HepG2 (cell line): ENCODE results near the gene B4GALT3. TPM values are rescaled to one million over a fixed set of nuclear protein-coding genes. Genes with fewer than 3 reads are reported as not detected.

Experiments
- ARID2 ChIP-seq: sonication (generic); formaldehyde crosslinking; IDR thresholded peaks from 2 replicates; pipeline ENCODE4 v1.8.1; 2022; ENCODE audit warnings: mild to moderate bottlenecking, missing genetic modification reagents, borderline replicate concordance
- ARID3A ChIP-seq: IDR thresholded peaks from 2 replicates; pipeline ENCODE4 v1.6.1; 2012; ENCODE audit warnings: low read depth, low read length, improper control_type of control experiment
- ASH2L ChIP-seq: fragments of 300-600, 200-600 bp; sonication (generic); IDR thresholded peaks from 2 replicates; pipeline ENCODE4 v1.7.0; 2017; ENCODE audit warnings: low read depth, mild to moderate bottlenecking, moderate library complexity, mixed read lengths, low read length; ENCODE audit not compliant: insufficient read length
- FOXO4 ChIP-seq: sonication (generic); formaldehyde crosslinking; conservative IDR thresholded peaks from 2 replicates; pipeline ENCODE4 v1.8.1; 2023; ENCODE audit warnings: missing genetic modification reagents
- NFE2L2 ChIP-seq: fragments of 150-350 bp; IDR thresholded peaks from 2 replicates; pipeline ENCODE4 v1.6.1; 2014; ENCODE audit warnings: low read length
- PREB ChIP-seq: sonication (generic); formaldehyde crosslinking; IDR thresholded peaks from 2 replicates; pipeline ENCODE4 v1.4.0; 2020; ENCODE audit warnings: missing genetic modification reagents
- RAD51 ChIP-seq: fragments of 450-650 bp; IDR thresholded peaks from 2 replicates; pipeline ENCODE4 v1.6.1; 2016; ENCODE audit warnings: borderline replicate concordance
- SIX1 ChIP-seq: sonication (generic); formaldehyde crosslinking; IDR thresholded peaks from 2 replicates; pipeline ENCODE4 v1.4.0; 2020; ENCODE audit warnings: missing genetic modification reagents, borderline replicate concordance
- SNAPC4 ChIP-seq: sonication (generic); formaldehyde crosslinking; IDR thresholded peaks from 2 replicates; pipeline ENCODE4 v1.4.0; 2020; ENCODE audit warnings: mild to moderate bottlenecking, missing genetic modification reagents
- STAG1 ChIP-seq: sonication (generic); formaldehyde crosslinking; IDR thresholded peaks from 2 replicates; pipeline ENCODE4 v1.4.0; 2020; ENCODE audit warnings: missing genetic modification reagents
- TEAD3 ChIP-seq: optimal IDR thresholded peaks from 2 replicates; pipeline ENCODE3; 2016; ENCODE audit warnings: borderline replicate concordance
- XRCC5 ChIP-seq: fragments of 200-400 bp; formaldehyde crosslinking; optimal IDR thresholded peaks from 2 replicates; pipeline ENCODE3; 2017; ENCODE audit warnings: mild to moderate bottlenecking, low read length
- ZBTB20 ChIP-seq: sonication (generic); formaldehyde crosslinking; IDR thresholded peaks from 2 replicates; pipeline ENCODE4 v1.8.1; 2023; ENCODE audit warnings: missing genetic modification reagents, low read depth, mild to moderate bottlenecking, borderline replicate concordance
- ZNF260 ChIP-seq: sonication (generic); formaldehyde crosslinking; IDR thresholded peaks from 2 replicates; pipeline ENCODE4 v1.4.0; 2020; ENCODE audit warnings: missing genetic modification reagents, low read depth, mild to moderate bottlenecking, borderline replicate concordance
- ZNF296 ChIP-seq: sonication (generic); formaldehyde crosslinking; conservative IDR thresholded peaks from 2 replicates; pipeline ENCODE4 v1.5.0; 2020; ENCODE audit warnings: mild to moderate bottlenecking, missing genetic modification reagents
- ZNF34 ChIP-seq: sonication (generic); formaldehyde crosslinking; IDR thresholded peaks from 2 replicates; pipeline ENCODE4 v1.4.0; 2020; ENCODE audit warnings: mild to moderate bottlenecking, missing genetic modification reagents, borderline replicate concordance
- ZNF383 ChIP-seq: sonication (generic); formaldehyde crosslinking; IDR thresholded peaks from 2 replicates; pipeline ENCODE4 v1.4.0; 2020; ENCODE audit warnings: missing genetic modification reagents, mild to moderate bottlenecking, borderline replicate concordance
- ZNF883 ChIP-seq: sonication (generic); formaldehyde crosslinking; IDR thresholded peaks from 2 replicates; pipeline ENCODE4 v1.5.1; 2020; ENCODE audit warnings: mild to moderate bottlenecking, missing genetic modification reagents; ENCODE audit errors: not compliant biosample characterization
- polyA plus RNA-seq, 8 experiments: library from polyadenylated mRNA; depleted of rRNA in 3 of 8; stranded (reverse) in 7 of 8; unstranded in 1 of 8; fragments of >200 nt; fragmentation: Illumina TruSeq in 4 of 8; extraction: Trizol in 4 of 8; gene quantifications; 2 replicates each; pipeline versions ENCODE4 v1.2.1 to v1.2.3, GENCODE V29; 2011 to 2016; ENCODE audit warnings: low read depth in 4 of 8, missing spikeins in 1 of 8, mixed read lengths in 1 of 8; ENCODE audit not compliant: insufficient read depth in 1 of 8
- total RNA-seq, 5 experiments: library from RNA; depleted of rRNA; stranded (reverse); fragments of >200 nt; fragmentation: Illumina TruSeq; extraction: Trizol; gene quantifications; 2 replicates each; pipeline ENCODE4 v1.2.3, GENCODE V29; 2016; ENCODE audit warnings: low read depth in 1 of 5

Gene B4GALT3
- total and polyA plus RNA-seq, 2 of the 13 experiments (the other 11 are each of a cell fraction or from before 2014, with no cell fraction given) = 35.6 to 40.4 TPM

- TF ChIP-seq SNAPC4 (CRISPR knock-in tag) = no peak
- TF ChIP-seq SIX1 (CRISPR knock-in tag) = peak; percentile 83
- no peak for TF ChIP-seq NFE2L2
- no peak for TF ChIP-seq FOXO4
- no peak for TF ChIP-seq RAD51
- TF ChIP-seq ARID3A = no peak
- TF ChIP-seq STAG1 (CRISPR knock-in tag) = peak; percentile 39
- TF ChIP-seq ZNF34 (CRISPR knock-in tag) = no peak; the same call in 1 of the 2 replicates
- TF ChIP-seq ASH2L = no peak
- no peak for TF ChIP-seq ZNF260 (CRISPR knock-in tag)
- no peak for TF ChIP-seq ZNF296 (CRISPR knock-in tag)
- no peak for TF ChIP-seq ZNF383 (CRISPR knock-in tag)
- peak; percentile 66 for TF ChIP-seq ZNF883 (CRISPR knock-in tag)
- peak; percentile 77; the same call in 1 of the 2 replicates for TF ChIP-seq ARID2 (CRISPR knock-in tag)
- TF ChIP-seq ZBTB20 (CRISPR knock-in tag) = no peak
- TF ChIP-seq PREB (CRISPR knock-in tag) = no peak
- peak; percentile 34 for TF ChIP-seq XRCC5
- no peak for TF ChIP-seq TEAD3 (CRISPR knock-in tag)
These were observed 21.0 kb upstream of the B4GALT3 start (continued) for GRCh38 chr1:161198194-161198896.
